Glutamatergic neuron (in vitro differentiated cells): ENCODE results near the gene HRH4. TPM values are rescaled to one million over a fixed set of nuclear protein-coding genes. Genes with fewer than 3 reads are reported as not detected.
A peak's percentile ranks its signal among the peaks of the same experiment; 100 is the strongest.

Experiments used
- DNase-seq: peaks from one replicate; pipeline ENCODE4 v3.0.0; 2022
- H3K27ac Mint-ChIP-seq: one replicate; pipeline ENCODE4 v1.8.0; 2020; ENCODE audit warnings: mild to moderate bottlenecking, mixed read lengths, inconsistent platforms; ENCODE audit not compliant: unreplicated experiment
- H3K27me3 Mint-ChIP-seq: one replicate; pipeline ENCODE4 v1.8.0; 2020; ENCODE audit warnings: mild to moderate bottlenecking, moderate library complexity, mixed read lengths, inconsistent platforms; ENCODE audit not compliant: unreplicated experiment
- H3K36me3 Mint-ChIP-seq: one replicate; pipeline ENCODE4 v1.8.0; 2020; ENCODE audit warnings: mild to moderate bottlenecking, mixed read lengths, inconsistent platforms; ENCODE audit not compliant: unreplicated experiment
- H3K4me1 Mint-ChIP-seq: one replicate; pipeline ENCODE4 v1.8.0; 2020; ENCODE audit warnings: mild to moderate bottlenecking, low read depth, mixed read lengths, inconsistent platforms; ENCODE audit not compliant: unreplicated experiment
- H3K4me3 Mint-ChIP-seq: one replicate; pipeline ENCODE4 v1.8.0; 2020; ENCODE audit warnings: mild to moderate bottlenecking, mixed read lengths, inconsistent platforms; ENCODE audit not compliant: unreplicated experiment
- H3K9me3 Mint-ChIP-seq: one replicate; pipeline ENCODE4 v1.8.0; 2020; ENCODE audit warnings: mild to moderate bottlenecking, moderate library complexity, mixed read lengths, inconsistent platforms; ENCODE audit not compliant: unreplicated experiment
- CTCF ChIP-seq: fragments of 200-600 bp; sonication (generic); IDR thresholded peaks from one replicate; pipeline ENCODE4 v1.5.0; 2021; ENCODE audit not compliant: partially characterized antibody, unreplicated experiment
- total RNA-seq: library from RNA; stranded (reverse); fragmentation: NEBNext Ultra II Directional; extraction: Animal tissue kit (Norgen Biotek cat#: 25700); gene quantifications from one replicate; pipeline ENCODE4 v1.2.1, GENCODE V29; 2021; ENCODE audit not compliant: unreplicated experiment

HRH4 gene
- total RNA-seq, 1 donor from 2014 or later: not detected

DNA sequence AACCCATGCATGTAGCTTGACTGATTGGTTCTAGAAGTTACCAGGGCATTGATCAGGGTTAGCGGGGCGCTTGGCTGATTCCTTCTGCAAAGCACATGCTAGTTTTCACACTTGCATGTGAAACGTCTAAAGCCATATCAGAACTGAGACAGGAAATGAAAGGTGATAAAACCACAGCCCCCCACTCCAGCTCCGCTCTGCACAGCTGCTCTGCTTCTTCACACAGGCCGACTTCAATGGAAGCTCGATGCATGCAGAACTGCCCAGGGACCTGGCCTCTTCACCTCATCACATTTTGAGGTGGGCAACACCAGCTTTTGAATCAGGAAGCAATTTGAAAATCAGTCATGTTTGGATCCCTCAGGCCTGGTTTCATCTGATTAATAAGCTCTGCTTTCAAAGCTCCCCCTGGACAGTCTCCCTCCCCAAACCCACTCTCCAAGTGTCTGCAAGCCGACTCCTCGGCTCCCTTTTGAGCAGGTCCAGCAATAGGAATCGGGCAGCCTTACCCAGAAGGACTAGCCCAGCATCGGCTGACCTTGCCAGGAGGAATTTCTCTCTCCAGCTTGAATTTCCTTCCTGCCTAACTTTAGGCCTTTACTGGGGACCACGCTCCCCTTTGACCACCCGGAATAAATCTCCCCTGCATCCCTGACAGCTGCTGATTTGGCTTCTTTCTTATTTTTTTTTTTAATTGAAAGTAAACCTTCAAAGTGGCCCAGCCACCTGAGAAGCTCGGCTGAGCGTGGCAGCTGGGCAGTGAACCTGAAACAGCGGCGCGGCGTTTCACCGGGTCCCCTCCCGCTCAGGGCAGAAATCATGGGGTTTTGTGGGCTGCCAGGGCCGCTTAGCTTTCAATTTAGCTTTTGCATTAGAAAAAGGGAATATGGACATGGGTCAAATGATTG lies 31.7 kb downstream of the HRH4 start:
- Mint-ChIP-seq H3K36me3 (no peaks in the 10 kb centered on the region), H3K27ac (no peak overlapping the region), H3K4me1 (peaks cover 13% of the 10 kb centered on the region), H3K4me3 (no peak overlapping the region), H3K9me3 (peaks cover 6% of the 10 kb centered on the region), H3K27me3 (no peaks in the 10 kb centered on the region)
- TF ChIP-seq CTCF: no peak
- peak; percentile 30 for DNase-seq

DNA sequence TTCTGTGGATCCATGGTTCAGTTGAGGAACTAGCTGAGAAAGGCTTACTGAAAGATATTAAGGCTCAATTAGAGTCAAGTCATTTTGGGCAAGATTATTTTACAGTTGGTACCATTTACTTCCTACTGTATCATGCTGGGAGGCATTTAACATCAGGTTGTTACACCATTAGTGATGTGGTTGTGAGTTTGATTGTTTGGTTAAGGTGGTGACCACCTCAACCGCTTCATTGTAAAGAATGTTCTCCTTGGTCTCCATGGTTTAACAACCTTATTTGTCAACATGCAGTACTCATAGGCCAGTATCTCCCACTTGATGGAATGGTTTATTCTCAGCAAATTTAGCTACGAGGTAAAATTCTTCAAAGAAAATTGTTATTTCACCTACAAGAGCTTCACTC lies 34.1 kb downstream of the HRH4 start:
- peaks cover 6% of the 10 kb centered on the region for H3K9me3 Mint-ChIP-seq
- H3K4me3 Mint-ChIP-seq: no peak overlapping the region
- H3K27me3 Mint-ChIP-seq: no peaks in the 10 kb centered on the region
- no peak for DNase-seq
- TF ChIP-seq CTCF: no peak
- H3K27ac Mint-ChIP-seq: no peak overlapping the region
- no peaks in the 10 kb centered on the region for H3K36me3 Mint-ChIP-seq
- peaks cover 8% of the 10 kb centered on the region for H3K4me1 Mint-ChIP-seq

DNA sequence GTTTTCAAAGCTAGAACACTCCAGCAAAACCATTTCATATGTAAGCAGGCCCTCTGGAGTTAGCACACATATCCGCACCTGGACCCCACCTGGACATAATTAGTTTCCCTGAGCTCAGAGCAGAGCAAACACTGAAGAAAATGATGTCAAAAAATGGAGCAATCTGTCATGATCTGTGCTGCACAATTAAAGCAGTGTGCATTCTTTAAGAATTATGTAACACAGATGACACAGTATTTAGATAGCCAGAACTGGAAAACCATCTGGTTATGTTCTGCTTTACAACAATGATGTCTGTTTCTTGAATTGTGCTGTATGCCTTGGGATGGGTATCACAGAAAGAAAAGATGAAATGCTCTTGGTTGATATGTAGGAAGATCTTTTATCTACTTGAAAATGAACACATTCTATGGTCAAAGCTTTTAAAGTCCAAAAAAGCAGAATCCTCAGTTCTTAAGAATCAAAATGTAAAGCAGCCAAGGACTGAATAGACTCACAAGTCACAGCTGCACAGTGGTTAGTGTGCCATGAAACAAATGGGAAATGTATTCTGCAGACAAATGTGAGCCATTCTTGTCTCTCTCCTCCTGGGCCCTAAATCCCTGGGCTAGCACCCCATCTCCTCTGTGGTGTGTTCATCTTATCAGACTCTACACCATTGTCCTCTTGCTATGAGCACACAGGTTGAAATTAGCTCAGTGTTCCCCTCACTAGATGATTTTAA lies 36.8 kb downstream of the HRH4 start:
- no peak overlapping the region for H3K27ac Mint-ChIP-seq
- DNase-seq: no peak
- H3K4me3 Mint-ChIP-seq: no peak overlapping the region
- H3K9me3 Mint-ChIP-seq: peaks cover 9% of the 10 kb centered on the region
- peaks cover 4% of the 10 kb centered on the region for H3K36me3 Mint-ChIP-seq
- no peaks in the 10 kb centered on the region for H3K4me1 Mint-ChIP-seq
- no peak for TF ChIP-seq CTCF
- no peaks in the 10 kb centered on the region for H3K27me3 Mint-ChIP-seq

GRCh38 chr18:24499814-24500213 lies 39.4 kb downstream of the HRH4 start:
- no peak for TF ChIP-seq CTCF
- Mint-ChIP-seq H3K4me1 (peaks cover 5% of the 10 kb centered on the region), H3K27me3 (no peaks in the 10 kb centered on the region), H3K4me3 (no peak overlapping the region), H3K9me3 (peaks cover 7% of the 10 kb centered on the region), H3K27ac (no peak overlapping the region), H3K36me3 (peaks cover 4% of the 10 kb centered on the region)
- no peak for DNase-seq

- H3K36me3 Mint-ChIP-seq: peaks cover 4% of the 10 kb centered on the region
- no peak for TF ChIP-seq CTCF
- peaks cover 5% of the 10 kb centered on the region for H3K9me3 Mint-ChIP-seq
- no peak for DNase-seq
- peaks cover 5% of the 10 kb centered on the region for H3K4me1 Mint-ChIP-seq
- H3K4me3 Mint-ChIP-seq: no peak overlapping the region
- no peak overlapping the region for H3K27ac Mint-ChIP-seq
- H3K27me3 Mint-ChIP-seq: no peaks in the 10 kb centered on the region
Measured at GRCh38 chr18:24500217-24500616, 39.8 kb downstream of the HRH4 start.
